ENCODE data around the gene RPLP2.
A peak's percentile ranks its signal among the peaks of the same experiment; 100 is the strongest.

RPLP2 gene

DNA sequence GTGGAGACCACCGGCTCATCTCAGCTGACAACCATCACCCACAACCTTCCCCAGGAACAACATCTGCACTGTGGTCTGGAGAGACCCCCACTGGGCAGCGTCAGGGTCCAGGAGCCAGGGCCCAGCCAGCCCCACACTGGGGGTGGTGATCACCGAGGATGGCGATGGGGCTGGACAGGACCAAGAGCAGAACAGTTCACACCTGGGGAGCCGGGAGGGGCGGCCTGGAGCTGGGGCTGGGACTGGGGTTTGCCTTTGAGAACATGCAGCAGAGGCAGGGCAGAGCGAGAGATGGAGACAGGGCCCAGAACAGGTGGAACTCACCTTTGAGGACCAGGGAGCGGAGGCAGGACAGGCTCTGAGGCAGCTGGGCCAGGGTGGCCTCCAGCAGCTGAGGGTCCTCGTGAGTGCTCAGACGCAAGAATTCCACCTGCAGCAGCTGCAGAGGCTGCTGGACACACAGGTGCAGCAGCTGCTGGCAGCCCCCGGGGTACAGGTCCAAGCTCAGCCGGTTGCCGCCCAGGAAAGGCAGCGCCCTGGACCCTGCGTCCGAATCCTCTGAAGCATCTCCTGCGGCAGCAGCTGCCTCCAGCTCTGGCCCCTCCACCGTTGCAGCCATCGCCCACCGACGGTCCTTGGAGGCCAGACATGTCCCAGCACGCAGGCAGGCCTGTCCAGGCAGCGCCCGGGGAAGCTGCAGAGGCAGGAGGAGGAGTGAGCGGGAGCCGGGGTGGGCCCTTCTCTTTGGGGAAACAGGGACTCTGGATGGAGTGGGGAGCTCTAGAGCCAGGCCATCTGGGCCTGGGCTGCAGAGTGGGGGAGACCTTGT, 5.8 kb upstream of the RPLP2 start:
- no peak for TF ChIP-seq USF1 (IDR thresholded peaks at IDR 0.05)
- no peak for TF ChIP-seq FOXM1 (IDR thresholded peaks at IDR 0.05; ENCODE audit: borderline replicate concordance, low read depth)
- TF ChIP-seq YY1 (IDR thresholded peaks at IDR 0.05; ENCODE audit: low read depth) = no peak
- TF ChIP-seq ZBTB7A (IDR thresholded peaks at IDR 0.05; ENCODE audit: low read depth) = no peak
- TF ChIP-seq TAF1 (IDR thresholded peaks at IDR 0.05; ENCODE audit: low read depth) = no peak
- no peak for TF ChIP-seq REST (IDR thresholded peaks at IDR 0.05; ENCODE audit: low read depth)
- TF ChIP-seq TEAD4 (IDR thresholded peaks at IDR 0.05) = no peak
- TF ChIP-seq EGR1 (IDR thresholded peaks at IDR 0.05) = no peak
- no peak for TF ChIP-seq CREB1 (IDR thresholded peaks at IDR 0.05; ENCODE audit: low read depth)

- TF ChIP-seq TAF1 (IDR thresholded peaks at IDR 0.05; ENCODE audit: low read depth) (no peak), RAD21 (IDR thresholded peaks at IDR 0.05; ENCODE audit: low read depth) (no peak), CREB1 (IDR thresholded peaks at IDR 0.05; ENCODE audit: low read depth) (no peak)
Measured at GRCh38 chr11:804599-804964, 5.2 kb upstream of the RPLP2 start.

GRCh38 chr11:808427-809286, 1.1 kb upstream of the RPLP2 start:
- TF ChIP-seq TCF12 (IDR thresholded peaks at IDR 0.05; ENCODE audit: low read depth) (no peak), TEAD4 (IDR thresholded peaks at IDR 0.05) (no peak), REST (IDR thresholded peaks at IDR 0.05; ENCODE audit: low read depth) (no peak), MAX (IDR thresholded peaks at IDR 0.05) (no peak), TAF1 (IDR thresholded peaks at IDR 0.05; ENCODE audit: low read depth) (no peak; the same call in 1 of the 2 replicates), RAD21 (IDR thresholded peaks at IDR 0.05; ENCODE audit: low read depth) (no peak), FOXM1 (IDR thresholded peaks at IDR 0.05; ENCODE audit: borderline replicate concordance, low read depth) (no peak), USF1 (IDR thresholded peaks at IDR 0.05) (no peak), EGR1 (IDR thresholded peaks at IDR 0.05) (no peak), YY1 (IDR thresholded peaks at IDR 0.05; ENCODE audit: low read depth) (no peak), EP300 (IDR thresholded peaks at IDR 0.05; ENCODE audit: borderline replicate concordance) (no peak), ZBTB7A (IDR thresholded peaks at IDR 0.05; ENCODE audit: low read depth) (no peak), CEBPB (IDR thresholded peaks at IDR 0.05) (no peak)

DNA sequence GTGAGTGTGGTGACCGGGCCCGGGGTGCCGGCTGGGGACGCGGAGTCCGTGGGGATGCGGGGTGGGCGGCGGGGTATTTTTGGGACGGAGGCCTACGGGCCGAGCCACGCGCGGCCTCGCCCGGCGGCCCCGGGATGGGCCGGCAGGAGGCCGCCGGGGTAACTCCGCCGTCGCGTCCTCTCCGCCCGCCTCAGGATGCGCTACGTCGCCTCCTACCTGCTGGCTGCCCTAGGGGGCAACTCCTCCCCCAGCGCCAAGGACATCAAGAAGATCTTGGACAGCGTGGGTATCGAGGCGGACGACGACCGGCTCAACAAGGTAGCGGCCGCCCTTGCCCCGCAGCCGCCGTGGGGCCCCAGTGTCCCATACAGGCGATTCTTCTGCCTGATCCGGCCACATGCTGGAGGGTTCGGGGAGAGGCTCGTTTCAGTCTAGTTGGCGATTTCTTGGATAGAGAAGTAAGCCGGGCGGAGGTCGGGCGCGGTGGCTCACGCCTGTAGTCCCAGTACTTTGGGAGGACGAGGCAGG, 337 bp downstream of the RPLP2 start:
- TF ChIP-seq REST (IDR thresholded peaks at IDR 0.05; ENCODE audit: low read depth) = no peak
- no peak for TF ChIP-seq ZBTB7A (IDR thresholded peaks at IDR 0.05; ENCODE audit: low read depth)
- peak; percentile 7; the same call in 1 of the 2 replicates for TF ChIP-seq EP300 (IDR thresholded peaks at IDR 0.05; ENCODE audit: borderline replicate concordance)

Data from Ishikawa (cell line).